GM18517 (cell line): ENCODE measurements around the gene PEMT.

Experiments
- ATAC-seq: cut with Tn5 transposase; IDR thresholded peaks from one replicate; pipeline ENCODE4 v1.9.1; 2021; ENCODE audit warnings: mild to moderate bottlenecking, moderate library complexity; ENCODE audit not compliant: unreplicated experiment

Gene PEMT

GRCh38 chr17:17506181-17506741 is 85.2 kb downstream of the PEMT start:
- ATAC-seq = no peak

GRCh38 chr17:17505610-17506171 is 85.8 kb downstream of the PEMT start:
- ATAC-seq = no peak

GRCh38 chr17:17505151-17505550 is 86.4 kb downstream of the PEMT start:
- no peak for ATAC-seq

- ATAC-seq = no peak
These were observed 87.0 kb downstream of the PEMT start for GRCh38 chr17:17504341-17505140.

- no peak for ATAC-seq
These were observed 87.9 kb downstream of the PEMT start for GRCh38 chr17:17503566-17504130.

- no peak for ATAC-seq
These were observed 88.6 kb downstream of the PEMT start for GRCh38 chr17:17502741-17503565.

GRCh38 chr17:17500999-17501605 is 90.4 kb downstream of the PEMT start:
- ATAC-seq = no peak

GRCh38 chr17:17499402-17500145 is 91.9 kb downstream of the PEMT start:
- no peak for ATAC-seq

GRCh38 chr17:17498606-17499301 is 92.8 kb downstream of the PEMT start:
- no peak for ATAC-seq

GRCh38 chr17:17497845-17498520 is 93.5 kb downstream of the PEMT start:
- ATAC-seq = no peak

- ATAC-seq = no peak
These were observed 94.3 kb downstream of the PEMT start for GRCh38 chr17:17497065-17497844.

GRCh38 chr17:17496189-17497064 is 95.1 kb downstream of the PEMT start, which contains the start of gene RASD1:
TSS of gene RASD1 (minus strand) at chr17:17496395. CDS start at chr17:17496181, 214 bp downstream.
- no peak for ATAC-seq

- no peak for ATAC-seq
These were observed 95.8 kb downstream of the PEMT start for GRCh38 chr17:17495536-17496188.

- no peak for ATAC-seq
These were observed 96.5 kb downstream of the PEMT start for GRCh38 chr17:17494870-17495535.

- no peak for ATAC-seq
These were observed 97.0 kb downstream of the PEMT start for GRCh38 chr17:17494499-17494869.

- ATAC-seq = no peak
These were observed 97.5 kb downstream of the PEMT start for GRCh38 chr17:17493986-17494466.
